HG02610 (cell line): ENCODE measurements around the gene PPP1CA.
A peak's percentile ranks its signal among the peaks of the same experiment; 100 is the strongest.
"Not testable (repeated sequence)": the region's sequence is repeated elsewhere in the genome, so short reads cannot be mapped to it uniquely, and the experiment has no call there.

Experiments
- ATAC-seq: cut with Tn5 transposase; IDR thresholded peaks from one replicate; pipeline ENCODE4 v1.9.1; 2021; ENCODE audit warnings: mild to moderate bottlenecking, moderate library complexity; ENCODE audit not compliant: unreplicated experiment

PPP1CA gene

GRCh38 chr11:67435031-67435726, 33.5 kb upstream of the PPP1CA start:
- ATAC-seq = no peak

- no peak for ATAC-seq
Measured at GRCh38 chr11:67434395-67434881, 32.8 kb upstream of the PPP1CA start.

- ATAC-seq = no peak
Measured at GRCh38 chr11:67433536-67434394, 32.1 kb upstream of the PPP1CA start.

GRCh38 chr11:67432655-67433349, 31.1 kb upstream of the PPP1CA start:
- no peak for ATAC-seq

- ATAC-seq = no peak
Measured at GRCh38 chr11:67431346-67432249, 29.9 kb upstream of the PPP1CA start.

- no peak for ATAC-seq
Measured at GRCh38 chr11:67429722-67430121, 28.1 kb upstream of the PPP1CA start.

GRCh38 chr11:67429038-67429668, 27.5 kb upstream of the PPP1CA start:
- ATAC-seq = no peak

- peak; percentile 77 for ATAC-seq
Measured at GRCh38 chr11:67428052-67429001, 26.7 kb upstream of the PPP1CA start, which contains the start of gene RPS6KB2. TSS of gene RPS6KB2 (plus strand) at chr11:67428494. CDS start at chr11:67428546, 52 bp downstream.

GRCh38 chr11:67427364-67427859, 25.8 kb upstream of the PPP1CA start:
- ATAC-seq = not testable (repeated sequence)

GRCh38 chr11:67423891-67424613, 22.4 kb upstream of the PPP1CA start:
- ATAC-seq = no peak

- ATAC-seq = no peak
Measured at GRCh38 chr11:67423466-67423865, 21.8 kb upstream of the PPP1CA start.

- ATAC-seq = no peak
Measured at GRCh38 chr11:67422891-67423290, 21.2 kb upstream of the PPP1CA start.

GRCh38 chr11:67421430-67422031, 19.9 kb upstream of the PPP1CA start:
- ATAC-seq = no peak

- ATAC-seq = peak; percentile 84
Measured at GRCh38 chr11:67420646-67421429, 19.2 kb upstream of the PPP1CA start.

GRCh38 chr11:67420147-67420645, 18.5 kb upstream of the PPP1CA start:
- ATAC-seq = no peak

- no peak for ATAC-seq
Measured at GRCh38 chr11:67419325-67420049, 17.8 kb upstream of the PPP1CA start.
